Suprapubic skin (tissue), 4 donors: ENCODE results near the gene PGAM4. TPM values are rescaled to one million over a fixed set of nuclear protein-coding genes. Genes with fewer than 3 reads are reported as not detected.

Source experiments
- DNase-seq, 2 donors: peaks; one replicate each; pipeline ENCODE4 v3.0.0-alpha.2; 2019; ENCODE audit warnings: low spot score in 2 of 2
- H3K27ac ChIP-seq: fragments of 200-600 bp; sonication (generic); one replicate; pipeline ENCODE4 v1.5.1; 2019
- H3K27me3 ChIP-seq: fragments of 200-600 bp; sonication (generic); one replicate; pipeline ENCODE4 v1.5.1; 2019
- H3K36me3 ChIP-seq: fragments of 200-600 bp; sonication (generic); one replicate; pipeline ENCODE4 v1.5.1; 2019
- H3K4me1 ChIP-seq: fragments of 200-600 bp; sonication (generic); one replicate; pipeline ENCODE4 v1.5.1; 2019
- H3K4me3 ChIP-seq: fragments of 200-600 bp; sonication (generic); one replicate; pipeline ENCODE4 v1.5.1; 2019; ENCODE audit warnings: mild to moderate bottlenecking
- H3K9me3 ChIP-seq: fragments of 200-600 bp; sonication (generic); one replicate; pipeline ENCODE4 v1.5.1; 2019
- CTCF ChIP-seq, 2 donors: fragments of 200-600 bp in 1 of 2; fragments of 450-650 bp in 1 of 2; sonication (generic) in 1 of 2; IDR thresholded peaks; one replicate each; pipeline ENCODE4 v1.5.1; 2016 to 2019; ENCODE audit warnings: antibody characterized with exemption in 2 of 2, mild to moderate bottlenecking in 1 of 2, moderate library complexity in 1 of 2
- EP300 ChIP-seq: sonication (generic); formaldehyde crosslinking; IDR thresholded peaks from one replicate; pipeline ENCODE4 v1.6.1; 2017; ENCODE audit warnings: antibody characterized with exemption
- POLR2A ChIP-seq, 2 donors: fragments of 450-650 bp; IDR thresholded peaks; one replicate each; pipeline ENCODE4 v1.6.1; 2017; ENCODE audit warnings: antibody characterized with exemption in 2 of 2, mild to moderate bottlenecking in 2 of 2, moderate library complexity in 2 of 2
- POLR2AphosphoS5 ChIP-seq, 3 donors: sonication (generic); formaldehyde crosslinking; IDR thresholded peaks; one replicate each; pipeline ENCODE4 v1.6.1; 2017; ENCODE audit warnings: antibody characterized with exemption in 3 of 3
- WGBS: methylation state at CpG from one replicate; pipeline ENCODE4 v1.1.5; 2018; 5-methylcytosine and 5-hydroxymethylcytosine counted together
- total RNA-seq, 4 donors: library from RNA; depleted of rRNA; stranded (reverse); fragments of >200 nt; gene quantifications; one replicate each; pipeline ENCODE4 v1.1.0, GENCODE V29; 2016

Gene PGAM4
- not detected for total RNA-seq

- TF ChIP-seq CTCF (IDR thresholded peaks at IDR 0.05), result no peak
- TF ChIP-seq POLR2AphosphoS5 (IDR thresholded peaks at IDR 0.05), result no peak
- TF ChIP-seq POLR2A (IDR thresholded peaks at IDR 0.05), result no peak
- TF ChIP-seq EP300, result no peak
- 91% methylated on average over 13 of the region's 13 CpGs for WGBS
- no peaks in the 10 kb centered on the region for H3K27me3 ChIP-seq
- H3K4me1 ChIP-seq, result no peaks in the 10 kb centered on the region
- no peaks in the 10 kb centered on the region for H3K36me3 ChIP-seq
- H3K4me3 ChIP-seq, result no peak within 1 kb of the TSS
- H3K27ac ChIP-seq, result no peak within 1 kb of the TSS
- DNase-seq, result no peak
- no peaks in the 10 kb centered on the region for H3K9me3 ChIP-seq
Observed at GRCh38 chrX:77969538-77969937, at the start of gene PGAM4. Gene PGAM4 (minus strand): TSS chrX:77969638. CDS start chrX:77969638, 0 bp downstream.

- Histone ChIP-seq H3K4me1 (no peaks in the 10 kb centered on the region), H3K27ac (no peak overlapping the region), H3K27me3 (no peaks in the 10 kb centered on the region), H3K4me3 (no peak overlapping the region), H3K9me3 (no peaks in the 10 kb centered on the region), H3K36me3 (no peaks in the 10 kb centered on the region)
- 72% methylated on average over 1 of the region's 1 CpG for WGBS
- DNase-seq, result no peak
- TF ChIP-seq EP300, result no peak
- TF ChIP-seq POLR2AphosphoS5 (IDR thresholded peaks at IDR 0.05), result no peak
- no peak for TF ChIP-seq POLR2A (IDR thresholded peaks at IDR 0.05)
- TF ChIP-seq CTCF (IDR thresholded peaks at IDR 0.05), result no peak
Observed at GRCh38 chrX:78011846-78012245, 42.4 kb upstream of the PGAM4 start.

GRCh38 chrX:77979870-77980269 is 10.4 kb upstream of the PGAM4 start:
- Histone ChIP-seq H3K36me3 (no peaks in the 10 kb centered on the region), H3K4me1 (no peaks in the 10 kb centered on the region), H3K27me3 (no peaks in the 10 kb centered on the region), H3K9me3 (no peaks in the 10 kb centered on the region), H3K4me3 (no peak overlapping the region), H3K27ac (no peak overlapping the region)
- TF ChIP-seq EP300 (no peak), POLR2AphosphoS5 (IDR thresholded peaks at IDR 0.05) (no peak), CTCF (IDR thresholded peaks at IDR 0.05) (no peak)
- no peak for DNase-seq
- WGBS, result 88% methylated on average over 4 of the region's 4 CpGs

- Histone ChIP-seq H3K4me1 (no peaks in the 10 kb centered on the region), H3K27me3 (no peaks in the 10 kb centered on the region), H3K4me3 (no peak overlapping the region), H3K27ac (no peak overlapping the region), H3K9me3 (no peaks in the 10 kb centered on the region), H3K36me3 (no peaks in the 10 kb centered on the region)
- no peak for TF ChIP-seq CTCF (IDR thresholded peaks at IDR 0.05)
- TF ChIP-seq POLR2A (IDR thresholded peaks at IDR 0.05), result no peak
- no peak for TF ChIP-seq POLR2AphosphoS5 (IDR thresholded peaks at IDR 0.05)
- TF ChIP-seq EP300, result no peak
- DNase-seq, result no peak
- WGBS, result 86% methylated on average over 1 of the region's 1 CpG
Observed at GRCh38 chrX:77977518-77977917, 8.1 kb upstream of the PGAM4 start.

- TF ChIP-seq CTCF (IDR thresholded peaks at IDR 0.05) (no peak), POLR2AphosphoS5 (IDR thresholded peaks at IDR 0.05) (no peak), POLR2A (IDR thresholded peaks at IDR 0.05) (no peak), EP300 (no peak)
- H3K9me3 ChIP-seq, result no peaks in the 10 kb centered on the region
- H3K4me1 ChIP-seq, result no peaks in the 10 kb centered on the region
- no peaks in the 10 kb centered on the region for H3K36me3 ChIP-seq
- H3K27me3 ChIP-seq, result no peaks in the 10 kb centered on the region
- H3K27ac ChIP-seq, result no peak overlapping the region
- H3K4me3 ChIP-seq, result no peak overlapping the region
- no peak for DNase-seq
Observed at GRCh38 chrX:77977095-77977494, 7.7 kb upstream of the PGAM4 start.
